Measurements from ENCODE around the gene ZFAND3.

DNA sequence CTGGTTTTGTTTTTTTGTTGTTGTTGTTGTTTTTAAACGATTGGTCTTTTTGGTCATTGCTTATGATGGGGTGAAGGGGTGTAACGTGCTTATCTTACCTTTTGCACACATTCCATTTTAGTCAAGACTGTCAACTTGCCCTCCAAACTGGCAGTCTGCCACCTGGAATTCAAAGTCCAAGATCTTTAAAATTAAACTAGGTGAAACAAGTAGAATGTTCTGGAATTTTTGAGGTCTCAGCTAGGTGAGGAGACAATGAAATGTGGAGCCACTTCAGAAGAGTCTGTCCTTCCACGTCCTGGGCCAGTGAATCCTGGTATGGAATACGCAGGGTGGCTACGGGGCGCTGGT is 344.6 kb downstream of the ZFAND3 start:
- TF ChIP-seq POLR2A (IDR thresholded peaks at IDR 0.05) = no peak
- TF ChIP-seq CTCF (IDR thresholded peaks at IDR 0.05) = no peak

Data from adrenal gland (tissue), 5 donors.